Measurements from ENCODE around the gene MIGA1.

GRCh38 chr1:77820121-77820520 lies 40.7 kb downstream of the MIGA1 start:
- TF ChIP-seq POLR2A (IDR thresholded peaks at IDR 0.05; ENCODE audit: extremely low read depth, insufficient read length) (no peak), CTCF (IDR thresholded peaks at IDR 0.05; ENCODE audit: low read depth, low read length) (no peak)
